HFF-Myc (cell line): ENCODE results near the gene ASF1A.

Experiments
- DNase-seq: peaks from one replicate; pipeline ENCODE4 v3.0.0-alpha.2; 2011; ENCODE audit warnings: low read depth; ENCODE audit errors: extremely low read depth
- H3K4me3 ChIP-seq: replicated peaks from 2 replicates; pipeline ENCODE4 v1.5.1; 2011; ENCODE audit warnings: low read depth, mild to moderate bottlenecking, control low read depth, low read length
- CTCF ChIP-seq: IDR thresholded peaks from 2 replicates; pipeline ENCODE4 v1.5.1; 2012; ENCODE audit warnings: mild to moderate bottlenecking, low read depth, low read length, control low read depth; ENCODE audit errors: missing control alignments

ASF1A gene

GRCh38 chr6:118869894-118870589 is 23.9 kb upstream of the ASF1A start:
- DNase-seq: no peak
- TF ChIP-seq CTCF: no peak

GRCh38 chr6:118871331-118871730 is 22.6 kb upstream of the ASF1A start:
- no peak for DNase-seq
- H3K4me3 ChIP-seq: no peak overlapping the region
- no peak for TF ChIP-seq CTCF

More at GRCh38 chr6:118869894-118870589, 23.9 kb upstream of the ASF1A start:
- no peak overlapping the region for H3K4me3 ChIP-seq

GRCh38 chr6:118872318-118872717 is 21.6 kb upstream of the ASF1A start:
- no peak overlapping the region for H3K4me3 ChIP-seq
- DNase-seq: no peak
- TF ChIP-seq CTCF: no peak

GRCh38 chr6:118872726-118873125 is 21.2 kb upstream of the ASF1A start:
- no peak for DNase-seq
- TF ChIP-seq CTCF: no peak
- H3K4me3 ChIP-seq: no peak overlapping the region

- DNase-seq: no peak
- H3K4me3 ChIP-seq: no peak overlapping the region
- TF ChIP-seq CTCF: no peak
Measured at GRCh38 chr6:118873239-118873638, 20.7 kb upstream of the ASF1A start.

- DNase-seq: no peak
Measured at GRCh38 chr6:118875672-118876071, 18.3 kb upstream of the ASF1A start.

More at GRCh38 chr6:118875672-118876071, 18.3 kb upstream of the ASF1A start:
- TF ChIP-seq CTCF: no peak
- no peak overlapping the region for H3K4me3 ChIP-seq
